GM18498 (cell line): ENCODE measurements around the gene JMJD4.
A peak's percentile ranks its signal among the peaks of the same experiment; 100 is the strongest.

Source experiments
- ATAC-seq: cut with Tn5 transposase; IDR thresholded peaks from one replicate; pipeline ENCODE4 v1.9.1; 2021; ENCODE audit warnings: mild to moderate bottlenecking, moderate library complexity; ENCODE audit not compliant: unreplicated experiment

Gene JMJD4

GRCh38 chr1:227753999-227754711 is 19.1 kb upstream of the JMJD4 start:
- no peak for ATAC-seq

- ATAC-seq: no peak
Observed at GRCh38 chr1:227749916-227750710, 15.0 kb upstream of the JMJD4 start.

DNA sequence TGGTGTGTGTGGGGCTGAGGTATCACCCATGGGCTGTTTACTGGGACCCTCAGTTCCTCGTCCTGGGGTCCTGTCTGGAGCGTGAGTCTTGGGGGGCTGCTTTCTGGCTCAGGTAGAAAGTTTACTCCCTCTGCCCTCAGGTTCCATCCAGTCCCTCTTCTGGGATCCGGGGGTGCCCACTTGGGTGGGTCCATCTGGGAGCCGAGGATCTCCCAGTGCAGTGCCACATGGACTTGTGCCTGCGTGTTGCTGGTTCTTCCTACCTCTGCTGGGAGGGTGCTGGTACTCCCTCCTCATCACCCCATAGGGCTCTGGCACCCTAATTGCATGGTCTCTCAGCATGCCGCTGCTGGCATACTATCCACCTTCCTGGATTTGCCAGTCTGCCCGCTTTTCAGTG is 14.1 kb upstream of the JMJD4 start:
- ATAC-seq: no peak

DNA sequence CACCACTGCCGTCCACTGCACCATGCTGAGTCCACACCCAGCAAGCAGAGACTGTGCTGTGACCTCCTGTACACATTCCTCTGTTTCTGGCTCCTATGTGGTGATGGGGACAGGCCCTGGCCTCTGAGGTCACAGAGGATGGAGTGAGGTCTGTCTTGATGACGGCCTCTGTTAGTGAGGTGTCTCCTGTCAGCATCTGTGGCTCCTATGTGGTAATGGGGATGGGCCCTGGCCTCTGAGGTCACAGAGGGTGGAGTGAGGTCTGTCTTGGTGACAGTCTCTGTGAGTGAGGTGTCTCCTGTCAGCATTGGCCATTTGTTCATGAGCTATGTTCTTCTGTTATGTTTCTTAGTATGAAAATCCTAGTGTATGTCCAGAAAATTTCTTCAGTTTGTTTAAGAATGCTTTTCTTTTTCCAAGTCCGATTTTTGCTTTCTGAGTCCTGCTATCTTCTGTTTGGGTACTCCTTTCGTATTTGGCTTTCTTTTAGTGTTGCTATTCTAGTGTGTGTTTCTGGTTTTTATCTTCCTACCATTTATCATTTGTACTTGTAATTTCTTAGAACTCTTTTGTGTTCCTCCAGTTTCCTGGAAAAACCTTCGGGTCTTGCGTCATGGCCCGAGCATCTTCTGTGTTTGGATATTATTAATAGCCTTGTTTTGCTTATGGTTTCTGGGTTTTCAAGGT is 13.5 kb upstream of the JMJD4 start:
- no peak for ATAC-seq

DNA sequence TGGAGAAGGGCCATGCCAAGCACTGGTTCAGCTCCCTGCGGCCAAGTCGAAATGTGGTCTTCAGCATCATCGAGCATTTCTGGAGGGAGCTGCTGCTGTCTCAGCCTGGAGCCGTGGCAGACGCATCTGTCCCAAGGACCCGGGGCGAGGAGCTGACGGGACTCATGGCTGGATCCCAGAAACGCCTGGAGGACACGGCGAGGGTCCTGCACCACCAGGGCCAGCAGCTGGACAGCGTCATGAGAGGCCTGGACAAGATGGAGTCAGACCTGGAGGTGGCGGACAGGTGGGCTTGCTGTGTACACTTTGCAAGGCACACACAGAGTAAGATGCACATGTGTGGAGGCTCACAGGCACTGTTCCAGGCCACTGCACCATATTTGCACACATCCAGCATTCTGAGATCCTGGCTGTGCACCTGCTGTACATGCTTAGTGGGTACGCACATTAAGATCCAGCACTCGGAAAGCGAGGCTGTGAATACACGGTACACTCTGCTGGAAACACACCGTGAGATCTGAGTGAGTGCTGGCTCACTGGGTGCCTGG is 12.9 kb upstream of the JMJD4 start:
- no peak for ATAC-seq

DNA sequence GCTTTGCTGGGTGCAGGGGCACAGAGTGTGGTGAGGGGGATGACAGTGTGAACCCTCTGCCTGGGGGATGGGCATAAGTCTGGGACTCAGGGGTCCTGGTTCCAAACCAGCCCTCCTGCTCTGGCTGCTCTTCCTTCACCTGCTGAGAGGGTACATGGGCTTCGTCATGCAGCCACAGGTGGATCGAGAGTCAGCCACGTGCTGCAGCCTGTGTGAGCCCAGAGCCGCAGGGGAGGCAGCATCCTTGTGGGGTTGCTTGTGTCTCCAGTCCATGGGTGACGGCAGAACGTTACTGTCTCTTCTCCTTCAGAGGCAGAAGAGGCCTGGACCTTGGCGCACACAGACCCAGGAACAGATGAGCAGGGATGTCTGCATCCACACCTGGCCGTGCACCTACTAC is 12.3 kb upstream of the JMJD4 start:
- no peak for ATAC-seq

DNA sequence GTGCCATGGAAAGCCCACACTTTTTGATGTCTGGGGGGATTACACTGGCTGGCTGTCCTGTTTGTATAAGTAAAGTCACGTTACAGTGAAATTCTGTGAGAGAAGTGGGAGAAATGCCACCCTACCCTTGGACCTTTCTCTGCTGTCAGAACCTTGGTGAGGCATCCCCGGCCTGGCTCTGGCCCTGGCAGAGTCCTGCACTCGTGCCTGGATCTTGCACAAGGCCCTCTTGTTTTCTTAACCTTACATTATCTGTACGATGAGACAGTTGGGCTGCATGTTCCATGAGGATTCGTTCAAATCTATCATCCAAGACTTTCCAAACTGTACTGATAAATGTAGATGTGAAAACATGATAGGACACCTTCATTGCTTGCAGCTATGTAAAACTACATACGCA is 11.6 kb upstream of the JMJD4 start:
- ATAC-seq: no peak

GRCh38 chr1:227745568-227746265 is 10.6 kb upstream of the JMJD4 start:
- no peak for ATAC-seq

- no peak for ATAC-seq
Observed at GRCh38 chr1:227744668-227745067, 9.6 kb upstream of the JMJD4 start.

- ATAC-seq: no peak
Observed at GRCh38 chr1:227742738-227743715, 7.9 kb upstream of the JMJD4 start.

- ATAC-seq: no peak
Observed at GRCh38 chr1:227741166-227741870, 6.2 kb upstream of the JMJD4 start.

DNA sequence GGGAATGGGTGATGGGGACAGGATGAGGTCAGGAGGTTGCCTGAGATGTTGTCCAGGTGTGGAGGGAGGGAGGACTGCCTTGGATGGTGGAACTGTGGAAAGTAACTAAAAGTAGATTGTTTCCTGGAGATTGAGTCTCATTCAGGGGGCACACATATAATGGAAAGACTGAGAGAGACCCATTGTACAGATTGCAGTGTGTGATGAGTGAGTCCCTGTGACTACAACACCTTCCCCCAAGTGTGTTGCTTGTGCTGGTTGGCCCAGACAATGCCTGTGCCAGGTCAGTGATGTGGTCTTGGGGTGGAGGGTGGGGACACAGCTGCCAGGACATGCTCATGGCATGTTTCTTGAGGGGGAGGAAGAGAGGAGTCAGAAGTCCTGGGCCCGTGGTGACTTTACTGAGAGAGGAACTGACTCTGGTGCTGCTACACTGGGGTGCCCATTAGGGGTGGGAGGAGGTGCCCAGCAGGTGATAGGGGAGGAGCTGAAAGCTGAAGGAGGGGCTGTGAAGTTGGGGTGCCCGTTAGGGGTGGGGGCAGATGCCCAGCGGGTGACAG is 5.4 kb upstream of the JMJD4 start:
- no peak for ATAC-seq

DNA sequence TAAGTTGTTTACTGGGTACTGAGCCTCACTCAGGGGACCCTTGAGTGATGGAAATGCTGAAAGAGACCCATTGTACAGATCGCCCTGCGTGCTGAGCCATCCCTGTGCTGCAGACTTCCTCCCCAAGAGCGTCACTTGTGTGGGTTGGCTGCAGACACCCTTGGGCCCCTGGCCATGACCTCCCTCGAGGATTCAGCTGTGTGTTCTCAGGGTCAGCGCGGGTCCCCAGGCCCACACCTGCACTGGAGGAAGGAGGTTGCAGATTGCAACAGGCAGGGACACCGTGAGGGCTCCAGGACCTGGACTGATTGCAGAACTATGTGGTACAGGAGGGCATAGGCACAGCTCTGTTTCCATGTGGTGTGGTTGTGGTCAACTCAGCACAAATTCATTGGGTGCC is 4.5 kb upstream of the JMJD4 start:
- ATAC-seq: no peak

DNA sequence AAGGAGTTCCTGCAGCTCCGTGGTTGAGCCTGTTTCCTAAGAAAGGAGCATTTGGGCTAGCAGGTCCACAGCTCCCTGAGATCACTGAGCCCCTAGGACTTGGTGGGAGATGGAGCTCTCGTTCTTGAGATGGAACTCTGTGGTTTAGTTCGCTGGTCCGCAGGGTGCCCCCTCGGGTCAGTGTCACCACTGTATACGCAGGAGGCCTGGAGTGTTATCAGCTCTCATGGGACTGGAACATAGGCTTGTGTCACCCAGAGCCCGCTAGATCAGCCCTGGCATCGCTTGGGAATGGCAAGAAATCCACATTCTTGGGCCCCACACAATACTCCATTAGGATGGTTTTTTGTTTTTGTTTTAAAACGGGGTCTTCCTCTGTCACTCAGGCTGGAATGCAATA is 3.7 kb upstream of the JMJD4 start:
- ATAC-seq: no peak

DNA sequence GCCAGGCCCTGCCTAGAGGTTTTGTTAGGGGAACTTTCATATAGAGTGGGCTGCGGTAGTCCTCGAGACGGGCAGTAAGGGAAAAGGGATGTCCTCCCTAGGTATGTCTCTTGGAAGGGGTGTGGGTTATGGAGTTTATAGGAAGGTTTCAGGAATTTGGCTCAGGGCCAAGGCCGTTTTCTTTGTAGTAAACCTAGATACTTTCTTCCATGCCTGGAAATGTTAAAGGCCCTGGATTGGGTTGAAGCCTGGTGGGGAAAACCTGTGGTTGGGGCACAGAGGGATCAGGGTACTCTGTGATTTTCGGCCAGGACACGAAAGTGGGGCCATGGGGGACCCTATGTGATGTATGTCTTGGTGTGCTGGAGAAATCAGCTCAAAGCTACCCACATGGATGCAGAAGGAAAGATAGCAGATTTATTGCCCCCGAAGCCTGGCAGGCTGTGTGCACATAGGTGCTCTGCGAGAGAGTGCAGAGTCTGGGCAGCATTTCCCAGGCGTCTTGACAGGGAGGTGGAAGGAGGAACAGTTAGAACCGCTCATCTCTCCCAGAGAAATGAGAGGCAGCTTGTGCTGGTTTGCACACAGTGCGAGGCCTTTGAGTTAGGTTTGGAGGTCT is 1.8 kb upstream of the JMJD4 start:
- no peak for ATAC-seq

DNA sequence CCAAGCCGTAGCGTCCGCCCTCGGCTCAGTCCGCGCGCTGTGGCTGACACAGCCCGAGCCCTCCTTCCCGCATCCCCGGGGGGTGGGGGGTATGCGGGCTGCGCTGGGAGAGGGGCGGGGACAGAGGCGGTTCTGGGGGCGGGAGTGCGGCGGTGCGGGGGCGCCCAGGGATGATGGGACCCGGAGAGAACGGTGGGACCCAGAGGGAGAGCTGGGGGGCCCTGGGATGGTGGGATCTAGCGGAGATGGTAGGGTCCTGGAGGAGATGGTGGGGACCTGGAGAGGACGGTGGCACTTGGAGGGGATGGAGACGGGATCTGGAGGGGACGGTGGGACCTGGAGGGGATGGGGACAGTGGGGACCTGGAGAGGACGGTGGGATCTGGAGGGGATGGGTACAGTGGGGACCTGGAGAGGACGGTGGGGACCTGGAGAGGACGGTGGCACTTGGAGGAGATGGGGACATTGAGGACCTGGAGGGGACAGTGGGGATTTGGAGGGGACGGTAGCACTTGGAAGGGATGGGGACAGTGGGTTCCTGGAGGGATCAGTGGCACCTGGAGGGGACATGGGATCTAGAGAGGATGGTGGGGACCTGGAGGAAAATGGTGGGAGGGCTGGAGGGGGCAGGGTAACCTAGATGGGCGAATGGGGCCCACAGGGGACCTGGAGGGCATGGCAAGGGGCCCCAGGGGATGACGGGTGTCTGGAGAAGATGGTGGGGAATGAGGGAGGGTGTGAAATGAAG is 610 bp upstream of the JMJD4 start:
- ATAC-seq: no peak

DNA sequence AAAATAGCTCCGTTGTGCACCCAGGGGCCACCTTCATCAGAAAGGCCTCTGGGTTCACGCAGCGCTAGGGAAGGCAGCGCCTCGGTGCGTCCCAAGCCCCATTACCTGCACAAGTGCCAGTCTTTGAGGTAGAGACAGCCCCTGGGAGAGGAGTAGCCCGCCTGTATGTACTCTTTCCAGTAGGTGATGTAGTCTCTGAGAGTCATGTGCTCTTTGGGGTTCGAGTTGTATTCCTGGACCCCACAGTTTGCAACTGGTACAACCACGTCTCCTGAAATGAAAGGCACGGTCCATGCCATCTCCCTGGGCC is 601 bp downstream of the JMJD4 start:
- peak; percentile 2 for ATAC-seq
